Sigmoid colon (tissue), 7 donors: ENCODE measurements around the gene PKP1. TPM values are rescaled to one million over a fixed set of nuclear protein-coding genes. Genes with fewer than 3 reads are reported as not detected.
A peak's percentile ranks its signal among the peaks of the same experiment; 100 is the strongest.

ENCODE experiments used
- DNase-seq: peaks from one replicate; pipeline ENCODE4 v3.0.0-alpha.2; 2019
- H3K27ac ChIP-seq, 4 donors: fragments of 200-600 bp; sonication (generic); one replicate each; pipeline ENCODE4 v1.5.1; 2016 to 2019; ENCODE audit warnings: mild to moderate bottlenecking in 1 of 4
- H3K27me3 ChIP-seq, 3 donors: fragments of 200-600 bp; sonication (generic); one replicate each; pipeline ENCODE4 v1.5.1; 2019; ENCODE audit warnings: mild to moderate bottlenecking in 1 of 3
- H3K36me3 ChIP-seq, 4 donors: fragments of 200-600 bp; sonication (generic); one replicate each; pipeline ENCODE4 v1.5.1; 2016 to 2019
- H3K4me1 ChIP-seq, 4 donors: fragments of 200-600 bp; sonication (generic); one replicate each; pipeline ENCODE4 v1.5.1; 2017 to 2019
- H3K4me3 ChIP-seq, 4 donors: fragments of 200-600 bp; sonication (generic); one replicate each; pipeline ENCODE4 v1.5.1; 2017 to 2019; ENCODE audit warnings: mild to moderate bottlenecking in 2 of 4, moderate library complexity in 1 of 4
- H3K9me3 ChIP-seq, 4 donors: fragments of 200-600 bp in 3 of 4; sonication (generic) in 3 of 4; one replicate each; pipeline versions ENCODE4 v1.5.1 to v1.6.1; 2013 to 2019
- EP300 ChIP-seq, 4 donors: sonication (generic); formaldehyde crosslinking; IDR thresholded peaks; one replicate each; pipeline ENCODE4 v1.6.1; 2017; ENCODE audit warnings: antibody characterized with exemption in 4 of 4
- POLR2A ChIP-seq, 2 donors: fragments of 450-650 bp; IDR thresholded peaks; one replicate each; pipeline ENCODE4 v1.6.1; 2016; ENCODE audit warnings: antibody characterized with exemption in 2 of 2, mild to moderate bottlenecking in 2 of 2, moderate library complexity in 2 of 2
- POLR2AphosphoS5 ChIP-seq, 4 donors: sonication (generic); formaldehyde crosslinking; IDR thresholded peaks; one replicate each; pipeline ENCODE4 v1.6.1; 2017; ENCODE audit warnings: antibody characterized with exemption in 4 of 4
- WGBS, 2 donors: extraction: QIAGEN DNeasy Blood & Tissue Kit; methylation state at CpG; one replicate each; pipeline ENCODE4 v1.1.7; 2013; 5-methylcytosine and 5-hydroxymethylcytosine counted together
- intact Hi-C: fragments of 100-400 bp; cut with DNase I; formaldehyde crosslinking; loops from one replicate; pipeline ENCODE4 v1.15.1; 2023
- polyA plus RNA-seq, 3 donors: library from polyadenylated mRNA; stranded (reverse); fragments of 200-250 nt; gene quantifications; one replicate each; pipeline ENCODE4 v1.2.3, GENCODE V29; 2013
- total RNA-seq, 4 donors: library from RNA; depleted of rRNA; stranded (reverse); fragments of >200 nt; gene quantifications; one replicate each; pipeline ENCODE4 v1.1.0, GENCODE V29; 2016
- TF ChIP-seq, protein P1 (sequence below), 4 experiments: fragments of 450-650 bp in 3 of 4; fragments of 200-600 bp in 1 of 4; IDR thresholded peaks; one replicate each; pipeline ENCODE4 v1.5.1; 2016 to 2019; ENCODE audit warnings: antibody characterized with exemption in 4 of 4, mild to moderate bottlenecking in 3 of 4, moderate library complexity in 2 of 4
- donor health status: healthy with polysubstance abuse.
- donor health status: Bipolar disorder and iron deficiency.
- donor health status: healthy.

PKP1 gene
- total and polyA plus RNA-seq, 7 donors, result under 0.01 to 0.60 (median 0.16) TPM; not detected in 2

DNA sequence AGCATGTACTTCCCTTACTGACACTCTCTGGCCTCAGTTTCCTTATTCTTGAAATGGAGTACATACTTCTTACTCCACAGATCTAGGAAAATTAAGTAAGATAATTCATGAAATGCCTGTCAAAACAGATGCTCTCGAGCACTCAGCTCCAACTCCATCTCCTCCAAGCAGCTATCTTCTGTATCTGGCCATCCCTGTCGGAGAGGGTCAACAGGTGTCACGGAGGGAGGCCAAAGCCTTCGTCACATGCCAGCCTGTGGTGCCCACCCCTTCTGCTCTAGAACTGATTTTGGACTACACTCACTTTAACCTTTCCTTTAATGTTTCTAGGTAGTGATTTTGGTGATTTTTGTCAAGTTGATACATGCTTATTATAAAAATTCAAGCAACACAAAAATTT is 18.8 kb upstream of the PKP1 start:
- Histone ChIP-seq H3K4me3 (no peak overlapping the region), H3K9me3 (no peaks in the 10 kb centered on the region), H3K27me3 (peaks cover 8 to 25% (median 9%) of the 10 kb centered on the region in 3 donors), H3K36me3 (no peaks in the 10 kb centered on the region), H3K27ac (no peak overlapping the region), H3K4me1 (peaks cover 0 to 9% (median 8%) of the 10 kb centered on the region in 4 donors)
- 90 to 92% methylated on average over 4 of the region's 4 CpGs for WGBS, 2 donors
- intact Hi-C loops, result no loop called here
- TF ChIP-seq POLR2A (IDR thresholded peaks at IDR 0.05) (no peak), POLR2AphosphoS5 (IDR thresholded peaks at IDR 0.05) (no peak), EP300 (IDR thresholded peaks at IDR 0.05) (no peak)
- TF ChIP-seq, protein P1, sequence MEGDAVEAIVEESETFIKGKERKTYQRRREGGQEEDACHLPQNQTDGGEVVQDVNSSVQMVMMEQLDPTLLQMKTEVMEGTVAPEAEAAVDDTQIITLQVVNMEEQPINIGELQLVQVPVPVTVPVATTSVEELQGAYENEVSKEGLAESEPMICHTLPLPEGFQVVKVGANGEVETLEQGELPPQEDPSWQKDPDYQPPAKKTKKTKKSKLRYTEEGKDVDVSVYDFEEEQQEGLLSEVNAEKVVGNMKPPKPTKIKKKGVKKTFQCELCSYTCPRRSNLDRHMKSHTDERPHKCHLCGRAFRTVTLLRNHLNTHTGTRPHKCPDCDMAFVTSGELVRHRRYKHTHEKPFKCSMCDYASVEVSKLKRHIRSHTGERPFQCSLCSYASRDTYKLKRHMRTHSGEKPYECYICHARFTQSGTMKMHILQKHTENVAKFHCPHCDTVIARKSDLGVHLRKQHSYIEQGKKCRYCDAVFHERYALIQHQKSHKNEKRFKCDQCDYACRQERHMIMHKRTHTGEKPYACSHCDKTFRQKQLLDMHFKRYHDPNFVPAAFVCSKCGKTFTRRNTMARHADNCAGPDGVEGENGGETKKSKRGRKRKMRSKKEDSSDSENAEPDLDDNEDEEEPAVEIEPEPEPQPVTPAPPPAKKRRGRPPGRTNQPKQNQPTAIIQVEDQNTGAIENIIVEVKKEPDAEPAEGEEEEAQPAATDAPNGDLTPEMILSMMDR (IDR thresholded peaks at IDR 0.05), result no peak
- peak; percentile 35 for DNase-seq

DNA sequence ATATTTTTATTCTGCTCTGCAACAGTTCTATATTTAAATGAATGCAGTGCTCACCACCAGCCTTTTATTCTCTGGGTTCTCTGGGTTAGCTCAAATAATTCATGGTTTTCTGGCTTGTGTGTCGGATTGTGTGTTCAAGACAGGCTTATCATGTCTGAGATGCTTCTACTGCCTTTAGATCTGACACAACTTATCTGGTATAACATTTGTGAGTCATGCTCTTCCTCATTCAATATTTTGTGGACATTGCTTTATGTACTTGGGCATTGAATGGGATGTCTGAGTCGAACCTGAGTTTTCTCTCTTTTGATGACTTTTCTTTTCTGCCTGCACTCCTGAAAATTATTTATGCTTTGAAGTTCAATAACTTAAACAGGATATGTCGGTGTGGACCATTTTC is 17.6 kb upstream of the PKP1 start:
- peaks cover 0 to 20% (median 0%) of the 10 kb centered on the region in 3 donors for H3K27me3 ChIP-seq
- intact Hi-C loops, result no loop called here
- WGBS, 2 donors, result 68% methylated on average over 3 of the region's 3 CpGs

DNA sequence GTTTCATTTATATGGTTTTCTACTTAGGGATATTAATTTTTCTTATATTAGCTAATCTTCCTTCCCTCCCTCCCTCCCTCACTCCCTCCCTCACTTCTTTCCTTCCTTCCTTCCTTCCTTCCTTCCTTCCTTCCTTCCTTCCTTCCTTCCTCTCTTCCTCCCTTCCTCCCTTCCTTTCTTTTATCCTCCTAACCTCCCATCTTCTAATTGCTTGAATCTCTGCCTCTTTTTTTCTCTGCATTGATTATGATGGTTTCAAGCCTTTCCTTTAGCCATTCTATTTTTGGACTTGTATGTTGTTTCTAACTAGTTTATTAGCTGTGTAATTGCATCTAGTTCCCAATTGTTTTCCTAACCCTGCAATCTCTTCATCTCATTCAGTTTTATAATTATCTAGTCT is 17.0 kb upstream of the PKP1 start:
- no peak overlapping the region for H3K27ac ChIP-seq
- H3K4me3 ChIP-seq, result no peak overlapping the region
- H3K9me3 ChIP-seq, result no peaks in the 10 kb centered on the region
- peaks cover 0 to 16% (median 0%) of the 10 kb centered on the region in 3 donors for H3K27me3 ChIP-seq
- H3K4me1 ChIP-seq, result no peaks in the 10 kb centered on the region
- H3K36me3 ChIP-seq, result no peaks in the 10 kb centered on the region
- no peak for DNase-seq
- TF ChIP-seq EP300 (IDR thresholded peaks at IDR 0.05) (no peak), POLR2A (IDR thresholded peaks at IDR 0.05) (no peak), POLR2AphosphoS5 (IDR thresholded peaks at IDR 0.05) (no peak)
- TF ChIP-seq, protein P1 (IDR thresholded peaks at IDR 0.05), result no peak
- intact Hi-C loops, result no loop called here

More for the DNA sequence above, 17.6 kb upstream of the PKP1 start:
- no peak overlapping the region for H3K27ac ChIP-seq
- H3K4me1 ChIP-seq, result no peaks in the 10 kb centered on the region
- no peak for TF ChIP-seq POLR2A (IDR thresholded peaks at IDR 0.05)
- no peak for TF ChIP-seq POLR2AphosphoS5 (IDR thresholded peaks at IDR 0.05)
- TF ChIP-seq EP300 (IDR thresholded peaks at IDR 0.05), result no peak
- TF ChIP-seq, protein P1 (IDR thresholded peaks at IDR 0.05), result no peak
- no peaks in the 10 kb centered on the region for H3K36me3 ChIP-seq
- no peak for DNase-seq
- H3K4me3 ChIP-seq, result no peak overlapping the region
- no peaks in the 10 kb centered on the region for H3K9me3 ChIP-seq

DNA sequence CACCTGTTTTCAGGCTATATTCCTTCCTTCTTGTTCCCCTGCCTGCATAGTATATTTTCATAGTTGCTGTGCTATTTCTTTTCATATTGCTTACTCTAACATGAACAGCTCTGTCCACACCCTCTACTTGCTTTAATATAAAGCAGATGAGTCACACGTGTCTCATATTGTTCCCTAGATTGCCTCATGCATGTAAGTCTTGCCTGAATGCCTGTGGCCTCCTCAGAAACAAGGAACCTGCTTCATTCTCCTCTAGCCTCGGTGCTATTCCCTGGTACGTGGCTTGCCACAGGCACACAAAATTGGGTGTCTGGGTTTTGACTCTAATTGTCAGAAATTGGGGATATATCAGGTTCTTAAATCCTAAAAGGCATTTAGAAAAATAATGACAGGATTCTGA is 16.5 kb upstream of the PKP1 start:
- DNase-seq, result no peak
- no peak overlapping the region for H3K27ac ChIP-seq
- TF ChIP-seq EP300 (IDR thresholded peaks at IDR 0.05), result no peak
- no peak for TF ChIP-seq POLR2AphosphoS5 (IDR thresholded peaks at IDR 0.05)
- TF ChIP-seq, protein P1 (IDR thresholded peaks at IDR 0.05), result no peak
- no peak for TF ChIP-seq POLR2A (IDR thresholded peaks at IDR 0.05)
- no peaks in the 10 kb centered on the region for H3K9me3 ChIP-seq
- no peaks in the 10 kb centered on the region for H3K36me3 ChIP-seq
- intact Hi-C loops, result no loop called here
- H3K4me3 ChIP-seq, result no peak overlapping the region
- H3K4me1 ChIP-seq, result no peaks in the 10 kb centered on the region
- H3K27me3 ChIP-seq, result peaks cover 0 to 16% (median 0%) of the 10 kb centered on the region in 3 donors
- 29 to 53% methylated on average over 3 of the region's 3 CpGs for WGBS, 2 donors
